LNCaP clone FGC (cell line): Measurements from ENCODE around the gene GPR12.

Source experiments
- DNase-seq: peaks from one replicate; pipeline ENCODE4 v3.0.0-alpha.2; 2011; ENCODE audit warnings: low read depth
- H3K4me3 ChIP-seq: 2 replicates; pipeline ENCODE4 v1.5.1; 2011; ENCODE audit warnings: mild to moderate bottlenecking, low read depth, low read length, control low read depth
- TF ChIP-seq, protein P1 (sequence below): IDR thresholded peaks from 2 replicates; pipeline ENCODE4 v1.5.1; 2012; ENCODE audit warnings: mild to moderate bottlenecking; ENCODE audit not compliant: control insufficient read depth, insufficient read depth; ENCODE audit errors: extremely low read depth

GPR12 gene

DNA sequence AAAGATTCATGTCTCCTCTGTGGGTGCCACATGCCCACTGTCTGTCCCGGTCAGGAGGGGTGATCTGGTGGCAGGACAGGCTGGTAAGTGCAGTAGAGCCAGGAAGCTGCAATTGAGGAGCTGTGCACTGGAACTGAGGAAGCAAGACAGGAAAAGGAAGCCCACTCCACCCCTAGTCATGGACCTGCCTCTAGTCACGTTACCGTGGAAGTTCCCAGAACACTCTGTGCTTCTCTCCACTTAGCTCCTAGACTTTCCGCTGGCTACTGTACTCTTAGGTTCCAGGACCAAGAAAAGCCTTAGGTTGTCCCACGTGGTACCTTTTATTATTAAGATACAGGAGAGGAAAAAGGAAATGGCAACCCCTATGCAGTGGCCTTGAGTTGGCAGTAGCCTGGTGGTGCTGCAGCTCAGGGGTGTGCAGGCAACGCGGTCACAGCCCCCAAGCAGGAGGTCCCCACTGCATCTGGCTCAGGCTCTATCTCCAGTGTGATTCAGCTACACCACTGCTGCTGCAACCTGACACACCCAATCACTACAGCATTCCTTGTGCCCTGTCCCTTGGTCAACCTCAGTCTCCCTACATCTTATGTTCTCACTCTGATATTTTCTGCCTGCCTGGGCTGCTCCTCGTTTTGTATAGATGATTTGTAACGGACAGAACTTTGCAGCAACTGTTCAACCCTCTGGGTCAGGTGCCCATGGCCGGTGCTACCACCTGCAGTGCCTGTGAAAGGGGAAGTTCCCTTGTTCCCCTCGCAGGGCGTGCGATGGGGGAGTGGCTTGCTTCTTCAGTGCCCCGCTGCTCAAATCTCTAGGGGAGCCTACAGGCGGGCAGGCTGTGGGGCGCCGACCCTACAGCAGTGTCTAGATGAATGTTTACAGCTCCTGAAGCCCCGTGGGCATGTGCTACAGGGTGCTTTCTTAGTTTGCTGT lies 24.4 kb upstream of the GPR12 start:
- no peak for DNase-seq
- no peak overlapping the region for H3K4me3 ChIP-seq

DNA sequence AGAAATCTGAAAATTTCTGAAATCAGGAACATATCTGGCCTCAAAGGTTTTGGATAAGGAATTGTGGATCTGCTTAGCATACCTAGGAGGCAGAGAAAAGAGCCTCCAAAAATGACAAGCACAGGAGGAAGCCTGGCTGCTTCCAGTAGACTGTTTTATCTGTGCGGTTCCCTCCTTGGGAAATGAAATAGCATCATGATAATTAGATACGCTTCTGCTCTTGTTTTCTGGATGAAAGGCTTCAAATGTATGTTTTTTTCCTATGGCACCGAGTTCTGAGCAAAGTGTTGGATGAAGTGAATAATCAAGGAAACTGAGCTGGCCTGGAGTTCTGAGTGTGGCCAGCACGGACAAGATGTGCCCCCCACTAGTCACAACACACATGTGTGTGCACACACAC lies 19.8 kb upstream of the GPR12 start:
- TF ChIP-seq, protein P1, sequence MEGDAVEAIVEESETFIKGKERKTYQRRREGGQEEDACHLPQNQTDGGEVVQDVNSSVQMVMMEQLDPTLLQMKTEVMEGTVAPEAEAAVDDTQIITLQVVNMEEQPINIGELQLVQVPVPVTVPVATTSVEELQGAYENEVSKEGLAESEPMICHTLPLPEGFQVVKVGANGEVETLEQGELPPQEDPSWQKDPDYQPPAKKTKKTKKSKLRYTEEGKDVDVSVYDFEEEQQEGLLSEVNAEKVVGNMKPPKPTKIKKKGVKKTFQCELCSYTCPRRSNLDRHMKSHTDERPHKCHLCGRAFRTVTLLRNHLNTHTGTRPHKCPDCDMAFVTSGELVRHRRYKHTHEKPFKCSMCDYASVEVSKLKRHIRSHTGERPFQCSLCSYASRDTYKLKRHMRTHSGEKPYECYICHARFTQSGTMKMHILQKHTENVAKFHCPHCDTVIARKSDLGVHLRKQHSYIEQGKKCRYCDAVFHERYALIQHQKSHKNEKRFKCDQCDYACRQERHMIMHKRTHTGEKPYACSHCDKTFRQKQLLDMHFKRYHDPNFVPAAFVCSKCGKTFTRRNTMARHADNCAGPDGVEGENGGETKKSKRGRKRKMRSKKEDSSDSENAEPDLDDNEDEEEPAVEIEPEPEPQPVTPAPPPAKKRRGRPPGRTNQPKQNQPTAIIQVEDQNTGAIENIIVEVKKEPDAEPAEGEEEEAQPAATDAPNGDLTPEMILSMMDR, result no peak
- no peak overlapping the region for H3K4me3 ChIP-seq
- no peak for DNase-seq

More for the DNA sequence above, 24.4 kb upstream of the GPR12 start:
- TF ChIP-seq, protein P1, result no peak

DNA sequence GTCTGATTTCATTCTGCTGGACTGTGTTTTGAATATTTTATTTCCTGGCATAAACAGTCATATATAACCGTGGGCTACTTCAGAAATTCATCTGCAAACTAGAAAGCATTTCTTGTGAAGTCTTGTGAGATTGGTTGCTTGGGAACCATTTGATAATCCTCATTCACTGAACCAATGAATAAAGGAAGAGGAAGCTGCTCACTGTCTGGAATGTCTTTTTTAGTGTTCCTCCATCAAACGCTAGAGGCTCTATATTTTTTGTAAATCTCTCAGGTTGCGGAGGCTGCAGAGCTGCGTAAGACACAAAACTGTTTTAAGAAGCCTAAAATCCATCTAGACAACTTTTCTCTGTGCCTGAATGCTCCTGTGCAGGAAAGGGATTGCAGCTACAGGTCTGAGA lies 18.7 kb upstream of the GPR12 start:
- TF ChIP-seq, protein P1, result no peak
- DNase-seq, result no peak
- no peak overlapping the region for H3K4me3 ChIP-seq

DNA sequence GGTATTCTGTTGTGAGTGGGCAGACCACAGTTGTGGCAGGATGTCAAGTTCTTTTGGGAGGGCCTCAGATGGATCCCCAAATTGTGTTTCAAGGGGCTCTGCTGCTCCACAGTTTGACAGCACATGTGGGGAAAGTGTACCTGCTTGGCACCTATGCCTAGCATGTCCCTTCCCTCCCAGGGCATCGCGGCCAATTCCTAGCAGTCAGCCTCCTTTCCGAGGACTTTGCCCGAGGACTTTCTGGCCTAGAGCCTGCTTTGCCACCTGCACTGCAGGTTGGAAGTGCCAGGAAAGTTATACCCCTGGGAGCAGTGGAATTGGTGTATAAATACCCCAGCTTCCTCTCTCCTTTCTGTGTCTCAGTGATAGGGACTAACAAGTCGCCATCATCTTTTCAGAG lies 11.9 kb upstream of the GPR12 start:
- H3K4me3 ChIP-seq, result no peak overlapping the region
- no peak for DNase-seq
- TF ChIP-seq, protein P1, result no peak

DNA sequence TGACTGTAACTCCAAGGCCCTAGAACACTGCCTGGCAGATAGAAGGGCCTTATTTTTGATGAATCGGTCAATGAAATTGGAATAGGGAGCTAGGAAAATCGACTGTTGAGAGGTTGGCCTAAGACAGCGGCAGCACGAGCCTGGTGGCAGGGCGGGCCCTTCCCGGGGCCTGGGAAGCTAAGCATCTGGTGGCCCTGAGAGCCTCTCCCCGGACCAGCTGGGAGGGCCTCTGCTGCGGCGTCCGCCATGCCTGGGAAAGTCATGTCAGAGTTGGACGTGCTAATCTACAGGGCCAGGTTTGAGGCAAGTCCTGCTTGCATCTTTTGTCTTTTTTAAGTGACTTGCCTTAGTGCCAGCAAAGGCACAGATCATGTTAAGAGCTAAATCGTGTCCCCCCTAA lies 11.2 kb upstream of the GPR12 start:
- no peak for DNase-seq
- H3K4me3 ChIP-seq, result no peak overlapping the region
- TF ChIP-seq, protein P1, result no peak

DNA sequence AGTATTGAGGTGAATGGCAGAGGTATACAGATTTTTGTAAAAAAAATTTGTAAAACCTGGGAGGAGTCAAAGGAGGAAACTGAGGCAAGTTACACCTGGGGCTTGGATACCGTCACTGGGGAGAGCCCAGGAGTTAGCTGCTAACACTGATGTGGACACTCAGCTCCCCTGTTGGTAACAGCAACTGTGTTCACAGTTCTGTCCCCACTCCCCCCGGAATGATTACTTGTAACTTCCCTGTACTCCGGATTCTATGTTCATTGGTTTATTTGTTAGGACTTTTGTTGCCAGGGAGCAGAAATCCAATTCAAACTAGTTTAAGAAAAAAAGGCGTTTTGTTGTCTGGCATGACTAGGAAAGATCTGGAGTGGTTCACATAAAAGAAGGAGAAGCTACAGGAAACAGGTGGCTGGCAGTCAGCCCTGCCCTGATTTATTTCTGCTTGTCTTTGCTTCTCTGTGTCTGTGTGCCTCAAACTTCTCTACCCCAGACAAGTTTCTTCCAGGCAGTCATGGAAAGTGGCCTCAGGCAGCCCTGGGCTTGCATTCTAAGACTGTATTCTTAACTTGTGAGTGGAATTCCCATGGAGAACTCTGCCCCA lies 2.3 kb upstream of the GPR12 start:
- no peak for DNase-seq
- TF ChIP-seq, protein P1, result no peak
- H3K4me3 ChIP-seq, result no peak overlapping the region
